ENCODE data around the gene ACSF2. TPM values are rescaled to one million over a fixed set of nuclear protein-coding genes. Genes with fewer than 3 reads are reported as not detected.

The ACSF2 gene
- total and polyA plus RNA-seq, 2 of the 13 experiments (the other 11 are each of a cell fraction or from before 2014, with no cell fraction given): 87.3 to 109 TPM

DNA sequence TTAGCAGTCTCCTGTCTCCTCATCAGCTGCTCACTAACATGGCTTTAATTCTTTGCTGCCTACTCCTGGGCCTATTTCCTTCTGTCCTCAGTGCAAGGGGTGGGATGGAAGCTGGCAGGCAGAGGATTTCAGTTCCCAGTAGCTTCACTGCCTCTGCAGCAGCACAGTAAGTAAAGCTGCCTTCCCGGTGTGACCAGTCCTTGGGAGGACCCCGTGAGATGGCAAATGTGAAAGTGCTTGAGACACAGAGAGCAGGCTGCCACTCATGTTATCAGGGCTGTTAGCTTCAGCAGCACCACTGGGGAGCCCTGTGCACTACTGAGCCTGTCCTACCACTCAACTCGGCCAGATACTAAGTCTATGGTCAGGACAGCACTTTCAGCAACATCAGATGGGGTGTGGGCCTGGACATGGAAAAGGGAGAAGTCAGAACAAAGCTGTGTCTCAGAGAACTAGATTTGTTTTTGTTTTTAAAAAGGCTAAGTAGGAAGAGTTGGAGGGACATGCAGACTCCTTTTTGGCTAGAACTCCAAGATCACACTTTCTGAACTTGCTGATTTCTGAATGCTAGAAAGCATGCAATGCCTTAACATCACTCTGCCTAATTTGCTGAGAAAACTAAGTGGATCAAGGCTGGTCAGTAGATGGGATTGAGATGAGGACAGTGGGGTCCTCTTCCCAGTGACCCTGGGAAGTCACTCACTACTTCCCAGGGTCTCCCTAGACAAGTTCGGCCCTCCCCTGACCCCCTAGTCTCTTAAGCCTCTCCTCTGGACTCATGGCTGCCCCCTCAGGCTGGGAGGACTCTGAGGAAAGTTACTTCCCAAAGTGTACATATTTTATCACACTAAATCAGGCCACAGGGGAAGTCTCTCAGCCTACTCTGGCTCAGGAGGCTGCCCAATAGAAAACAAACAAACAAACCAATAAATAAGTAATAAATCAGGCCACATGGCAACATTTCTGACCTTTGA is 1.1 kb downstream of the ACSF2 start (continued):
- TF ChIP-seq FOSL2 (CRISPR knock-in tag; IDR thresholded peaks at IDR 0.05): 0 out of 2 replicates have a peak, but pooled peaks have one; percentile 21
- peak; percentile 47; the same call in 1 of the 2 replicates for TF ChIP-seq RXRB (CRISPR knock-in tag; IDR thresholded peaks at IDR 0.05; ENCODE audit: borderline replicate concordance)
- no peak for TF ChIP-seq ZBTB34 (CRISPR knock-in tag; IDR thresholded peaks at IDR 0.05)
- TF ChIP-seq, protein P1, sequence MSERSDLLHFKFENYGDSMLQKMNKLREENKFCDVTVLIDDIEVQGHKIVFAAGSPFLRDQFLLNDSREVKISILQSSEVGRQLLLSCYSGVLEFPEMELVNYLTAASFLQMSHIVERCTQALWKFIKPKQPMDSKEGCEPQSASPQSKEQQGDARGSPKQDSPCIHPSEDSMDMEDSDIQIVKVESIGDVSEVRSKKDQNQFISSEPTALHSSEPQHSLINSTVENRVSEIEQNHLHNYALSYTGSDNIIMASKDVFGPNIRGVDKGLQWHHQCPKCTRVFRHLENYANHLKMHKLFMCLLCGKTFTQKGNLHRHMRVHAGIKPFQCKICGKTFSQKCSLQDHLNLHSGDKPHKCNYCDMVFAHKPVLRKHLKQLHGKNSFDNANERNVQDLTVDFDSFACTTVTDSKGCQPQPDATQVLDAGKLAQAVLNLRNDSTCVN (CRISPR knock-in tag; IDR thresholded peaks at IDR 0.05; ENCODE audit: borderline replicate concordance): 0 out of 2 replicates have a peak, but pooled peaks have one; percentile 6
- TF ChIP-seq POLR2A (IDR thresholded peaks at IDR 0.05; ENCODE audit: insufficient read depth in 1 of 2, low read depth in 2 of 2, low read length in 2 of 2): peak; percentile 63 to 73
- peak; percentile 11 for TF ChIP-seq ELF3 (CRISPR knock-in tag; IDR thresholded peaks at IDR 0.05)
- TF ChIP-seq ZNF547 (CRISPR knock-in tag; IDR thresholded peaks at IDR 0.05): peak; percentile 30; the same call in 1 of the 2 replicates
- TF ChIP-seq CSRNP2 (CRISPR knock-in tag; conservative IDR thresholded peaks at IDR 0.05; ENCODE audit: low read depth): no peak
- 0 out of 2 replicates have a peak, but pooled peaks have one; percentile 14 for TF ChIP-seq PHF21A (CRISPR knock-in tag; IDR thresholded peaks at IDR 0.05)
- TF ChIP-seq, protein P2, sequence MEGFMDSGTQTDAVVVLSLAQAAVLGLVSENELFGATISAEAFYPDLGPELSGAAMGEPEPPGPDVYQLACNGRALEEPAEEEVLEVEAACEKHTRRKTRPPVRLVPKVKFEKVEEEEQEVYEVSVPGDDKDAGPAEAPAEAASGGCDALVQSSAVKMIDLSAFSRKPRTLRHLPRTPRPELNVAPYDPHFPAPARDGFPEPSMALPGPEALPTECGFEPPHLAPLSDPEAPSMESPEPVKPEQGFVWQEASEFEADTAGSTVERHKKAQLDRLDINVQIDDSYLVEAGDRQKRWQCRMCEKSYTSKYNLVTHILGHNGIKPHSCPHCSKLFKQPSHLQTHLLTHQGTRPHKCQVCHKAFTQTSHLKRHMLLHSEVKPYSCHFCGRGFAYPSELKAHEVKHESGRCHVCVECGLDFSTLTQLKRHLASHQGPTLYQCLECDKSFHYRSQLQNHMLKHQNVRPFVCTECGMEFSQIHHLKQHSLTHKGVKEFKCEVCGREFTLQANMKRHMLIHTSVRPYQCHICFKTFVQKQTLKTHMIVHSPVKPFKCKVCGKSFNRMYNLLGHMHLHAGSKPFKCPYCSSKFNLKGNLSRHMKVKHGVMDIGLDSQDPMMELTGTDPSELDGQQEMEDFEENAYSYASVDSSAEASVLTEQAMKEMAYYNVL (CRISPR knock-in tag; IDR thresholded peaks at IDR 0.05; ENCODE audit: borderline replicate concordance): 0 out of 2 replicates have a peak, but pooled peaks have one; percentile 42
- TF ChIP-seq, protein P3, sequence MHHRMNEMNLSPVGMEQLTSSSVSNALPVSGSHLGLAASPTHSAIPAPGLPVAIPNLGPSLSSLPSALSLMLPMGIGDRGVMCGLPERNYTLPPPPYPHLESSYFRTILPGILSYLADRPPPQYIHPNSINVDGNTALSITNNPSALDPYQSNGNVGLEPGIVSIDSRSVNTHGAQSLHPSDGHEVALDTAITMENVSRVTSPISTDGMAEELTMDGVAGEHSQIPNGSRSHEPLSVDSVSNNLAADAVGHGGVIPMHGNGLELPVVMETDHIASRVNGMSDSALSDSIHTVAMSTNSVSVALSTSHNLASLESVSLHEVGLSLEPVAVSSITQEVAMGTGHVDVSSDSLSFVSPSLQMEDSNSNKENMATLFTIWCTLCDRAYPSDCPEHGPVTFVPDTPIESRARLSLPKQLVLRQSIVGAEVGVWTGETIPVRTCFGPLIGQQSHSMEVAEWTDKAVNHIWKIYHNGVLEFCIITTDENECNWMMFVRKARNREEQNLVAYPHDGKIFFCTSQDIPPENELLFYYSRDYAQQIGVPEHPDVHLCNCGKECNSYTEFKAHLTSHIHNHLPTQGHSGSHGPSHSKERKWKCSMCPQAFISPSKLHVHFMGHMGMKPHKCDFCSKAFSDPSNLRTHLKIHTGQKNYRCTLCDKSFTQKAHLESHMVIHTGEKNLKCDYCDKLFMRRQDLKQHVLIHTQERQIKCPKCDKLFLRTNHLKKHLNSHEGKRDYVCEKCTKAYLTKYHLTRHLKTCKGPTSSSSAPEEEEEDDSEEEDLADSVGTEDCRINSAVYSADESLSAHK (CRISPR knock-in tag; IDR thresholded peaks at IDR 0.05; ENCODE audit: borderline replicate concordance): no peak
- 0 out of 2 replicates have a peak, but pooled peaks have one; percentile 19 for TF ChIP-seq ZNF274 (CRISPR knock-in tag; IDR thresholded peaks at IDR 0.05)
- peak; percentile 26; the same call in 1 of the 2 replicates for TF ChIP-seq ZNF737 (CRISPR knock-in tag; IDR thresholded peaks at IDR 0.05; ENCODE audit: borderline replicate concordance)
- peak; percentile 82 for TF ChIP-seq KAT8 (CRISPR knock-in tag; IDR thresholded peaks at IDR 0.05)
- no peak for TF ChIP-seq NCOR1 (IDR thresholded peaks at IDR 0.05; ENCODE audit: borderline replicate concordance, low read length)
- peak; percentile 77; the same call in 1 of the 2 replicates for TF ChIP-seq ZSCAN21 (CRISPR knock-in tag; IDR thresholded peaks at IDR 0.05; ENCODE audit: borderline replicate concordance)
- TF ChIP-seq SRSF1 (optimal IDR thresholded peaks at IDR 0.05; ENCODE audit: low read depth, low read length): no peak

Data from HepG2 (cell line).